ENCODE measurements around the gene GPR35.

Gene GPR35

DNA sequence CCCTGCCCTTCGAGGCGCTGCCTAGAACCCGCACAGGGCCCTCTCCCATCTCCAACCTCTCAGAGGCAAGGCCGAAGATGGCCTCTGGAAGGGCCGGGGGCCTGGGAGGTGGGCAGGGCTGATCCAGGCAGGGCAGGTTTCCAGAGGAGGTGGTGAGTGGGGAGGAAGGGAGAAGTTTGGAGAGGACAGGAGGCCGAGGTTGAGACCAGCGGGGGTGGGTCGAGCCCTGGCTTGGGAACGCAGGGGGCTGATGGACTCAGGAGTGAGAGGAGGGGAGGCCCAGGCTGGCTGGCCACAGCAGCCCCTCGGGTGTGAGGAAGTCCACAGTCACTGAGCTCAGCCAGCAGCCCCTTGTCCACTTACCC lies 28.2 kb upstream of the GPR35 start:
- H3K36me3 ChIP-seq (ENCODE audit: insufficient read depth, low read length), result no peaks in the 10 kb centered on the region
- H3K27ac ChIP-seq (ENCODE audit: low read depth, low read length), result no peak overlapping the region
- no peaks in the 10 kb centered on the region for H3K79me2 ChIP-seq (ENCODE audit: control insufficient read depth, insufficient read depth, low read length, unreplicated experiment)
- H3K4me1 ChIP-seq (ENCODE audit: control insufficient read depth, insufficient read depth, low read length, unreplicated experiment), result no peaks in the 10 kb centered on the region
- H3K4me3 ChIP-seq (ENCODE audit: low read depth, low read length), result no peak overlapping the region
- H2AFZ ChIP-seq (ENCODE audit: low read length, unreplicated experiment), result no peak overlapping the region
- no peaks in the 10 kb centered on the region for H3K27me3 ChIP-seq (ENCODE audit: insufficient read depth, low read length)

DNA sequence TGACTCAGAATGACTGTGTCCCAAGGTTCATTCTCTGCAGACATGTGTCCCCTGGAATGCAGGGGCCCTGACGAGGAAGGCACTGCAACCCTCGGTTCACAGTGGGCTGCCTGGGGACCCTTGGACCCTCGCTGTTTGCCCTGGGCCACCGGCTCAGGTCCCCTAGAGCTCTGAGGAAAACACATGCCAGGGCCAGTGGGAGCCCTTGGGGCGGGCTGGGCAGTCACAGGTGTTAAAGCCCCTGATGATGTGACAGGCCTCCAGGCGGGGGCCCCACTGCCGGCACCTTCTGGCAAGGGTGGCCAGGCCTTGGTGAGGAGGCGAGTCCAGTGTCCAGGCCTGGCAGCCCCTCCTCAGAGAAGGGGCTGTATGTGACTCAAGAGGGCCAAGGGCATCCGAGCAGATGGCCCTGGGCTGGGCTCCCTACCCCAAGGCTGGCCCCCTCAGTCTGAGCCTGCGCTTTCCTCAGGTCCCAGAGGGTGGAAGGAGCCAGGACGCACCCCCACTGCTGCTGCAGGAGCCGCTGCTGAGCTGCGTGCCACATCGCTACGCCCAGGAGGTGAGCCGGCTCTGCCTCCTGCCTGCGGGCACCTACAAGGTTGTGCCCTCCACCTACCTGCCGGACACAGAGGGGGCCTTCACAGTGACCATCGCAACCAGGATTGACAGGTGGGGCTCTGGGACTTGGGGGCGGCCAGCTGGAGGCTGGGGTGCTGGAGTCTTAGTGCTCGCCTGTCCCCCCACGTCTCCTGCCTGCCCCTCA lies 27.7 kb upstream of the GPR35 start:
- H3K27me3 ChIP-seq (ENCODE audit: insufficient read depth, low read length), result no peaks in the 10 kb centered on the region
- H3K4me1 ChIP-seq (ENCODE audit: control insufficient read depth, insufficient read depth, low read length, unreplicated experiment), result no peaks in the 10 kb centered on the region
- H3K27ac ChIP-seq (ENCODE audit: low read depth, low read length), result no peak overlapping the region
- H3K4me3 ChIP-seq (ENCODE audit: low read depth, low read length), result no peak overlapping the region
- H3K36me3 ChIP-seq (ENCODE audit: insufficient read depth, low read length), result no peaks in the 10 kb centered on the region
- H3K79me2 ChIP-seq (ENCODE audit: control insufficient read depth, insufficient read depth, low read length, unreplicated experiment), result no peaks in the 10 kb centered on the region
- no peak overlapping the region for H2AFZ ChIP-seq (ENCODE audit: low read length, unreplicated experiment)

GRCh38 chr2:240598311-240598911 lies 26.9 kb upstream of the GPR35 start:
- no peaks in the 10 kb centered on the region for H3K4me1 ChIP-seq (ENCODE audit: control insufficient read depth, insufficient read depth, low read length, unreplicated experiment)
- H3K4me3 ChIP-seq (ENCODE audit: low read depth, low read length), result no peak overlapping the region
- no peak overlapping the region for H3K27ac ChIP-seq (ENCODE audit: low read depth, low read length)
- H3K36me3 ChIP-seq (ENCODE audit: insufficient read depth, low read length), result no peaks in the 10 kb centered on the region
- no peaks in the 10 kb centered on the region for H3K27me3 ChIP-seq (ENCODE audit: insufficient read depth, low read length)
- no peak overlapping the region for H2AFZ ChIP-seq (ENCODE audit: low read length, unreplicated experiment)
- no peaks in the 10 kb centered on the region for H3K79me2 ChIP-seq (ENCODE audit: control insufficient read depth, insufficient read depth, low read length, unreplicated experiment)

GRCh38 chr2:240599141-240599583 lies 26.1 kb upstream of the GPR35 start:
- Histone ChIP-seq H3K4me1 (ENCODE audit: control insufficient read depth, insufficient read depth, low read length, unreplicated experiment) (no peaks in the 10 kb centered on the region), H2AFZ (ENCODE audit: low read length, unreplicated experiment) (no peak overlapping the region), H3K27me3 (ENCODE audit: insufficient read depth, low read length) (no peaks in the 10 kb centered on the region), H3K36me3 (ENCODE audit: insufficient read depth, low read length) (no peaks in the 10 kb centered on the region), H3K4me3 (ENCODE audit: low read depth, low read length) (no peak overlapping the region), H3K79me2 (ENCODE audit: control insufficient read depth, insufficient read depth, low read length, unreplicated experiment) (no peaks in the 10 kb centered on the region), H3K27ac (ENCODE audit: low read depth, low read length) (no peak overlapping the region)

GRCh38 chr2:240600451-240600961 lies 24.8 kb upstream of the GPR35 start:
- H3K79me2 ChIP-seq (ENCODE audit: control insufficient read depth, insufficient read depth, low read length, unreplicated experiment), result no peaks in the 10 kb centered on the region

GRCh38 chr2:240601061-240601830 lies 24.0 kb upstream of the GPR35 start:
- Histone ChIP-seq H3K4me3 (ENCODE audit: low read depth, low read length) (no peak overlapping the region), H3K27ac (ENCODE audit: low read depth, low read length) (no peak overlapping the region), H3K79me2 (ENCODE audit: control insufficient read depth, insufficient read depth, low read length, unreplicated experiment) (no peaks in the 10 kb centered on the region), H3K27me3 (ENCODE audit: insufficient read depth, low read length) (no peaks in the 10 kb centered on the region), H3K4me1 (ENCODE audit: control insufficient read depth, insufficient read depth, low read length, unreplicated experiment) (no peaks in the 10 kb centered on the region), H2AFZ (ENCODE audit: low read length, unreplicated experiment) (no peak overlapping the region), H3K36me3 (ENCODE audit: insufficient read depth, low read length) (no peaks in the 10 kb centered on the region)

More at GRCh38 chr2:240600451-240600961, 24.8 kb upstream of the GPR35 start:
- Histone ChIP-seq H3K27ac (ENCODE audit: low read depth, low read length) (no peak overlapping the region), H3K4me3 (ENCODE audit: low read depth, low read length) (no peak overlapping the region), H3K4me1 (ENCODE audit: control insufficient read depth, insufficient read depth, low read length, unreplicated experiment) (no peaks in the 10 kb centered on the region), H3K27me3 (ENCODE audit: insufficient read depth, low read length) (no peaks in the 10 kb centered on the region), H2AFZ (ENCODE audit: low read length, unreplicated experiment) (no peak overlapping the region), H3K36me3 (ENCODE audit: insufficient read depth, low read length) (no peaks in the 10 kb centered on the region)

GRCh38 chr2:240601831-240602160 lies 23.5 kb upstream of the GPR35 start:
- Histone ChIP-seq H3K27me3 (ENCODE audit: insufficient read depth, low read length) (no peaks in the 10 kb centered on the region), H3K4me1 (ENCODE audit: control insufficient read depth, insufficient read depth, low read length, unreplicated experiment) (no peaks in the 10 kb centered on the region), H3K4me3 (ENCODE audit: low read depth, low read length) (no peak overlapping the region), H2AFZ (ENCODE audit: low read length, unreplicated experiment) (no peak overlapping the region), H3K79me2 (ENCODE audit: control insufficient read depth, insufficient read depth, low read length, unreplicated experiment) (no peaks in the 10 kb centered on the region), H3K27ac (ENCODE audit: low read depth, low read length) (no peak overlapping the region), H3K36me3 (ENCODE audit: insufficient read depth, low read length) (no peaks in the 10 kb centered on the region)

GRCh38 chr2:240602266-240603050 lies 22.8 kb upstream of the GPR35 start:
- no peak overlapping the region for H3K27ac ChIP-seq (ENCODE audit: low read depth, low read length)
- no peaks in the 10 kb centered on the region for H3K4me1 ChIP-seq (ENCODE audit: control insufficient read depth, insufficient read depth, low read length, unreplicated experiment)
- no peak overlapping the region for H2AFZ ChIP-seq (ENCODE audit: low read length, unreplicated experiment)
- no peak overlapping the region for H3K4me3 ChIP-seq (ENCODE audit: low read depth, low read length)
- H3K36me3 ChIP-seq (ENCODE audit: insufficient read depth, low read length), result no peaks in the 10 kb centered on the region
- H3K27me3 ChIP-seq (ENCODE audit: insufficient read depth, low read length), result no peaks in the 10 kb centered on the region
- H3K79me2 ChIP-seq (ENCODE audit: control insufficient read depth, insufficient read depth, low read length, unreplicated experiment), result no peaks in the 10 kb centered on the region

DNA sequence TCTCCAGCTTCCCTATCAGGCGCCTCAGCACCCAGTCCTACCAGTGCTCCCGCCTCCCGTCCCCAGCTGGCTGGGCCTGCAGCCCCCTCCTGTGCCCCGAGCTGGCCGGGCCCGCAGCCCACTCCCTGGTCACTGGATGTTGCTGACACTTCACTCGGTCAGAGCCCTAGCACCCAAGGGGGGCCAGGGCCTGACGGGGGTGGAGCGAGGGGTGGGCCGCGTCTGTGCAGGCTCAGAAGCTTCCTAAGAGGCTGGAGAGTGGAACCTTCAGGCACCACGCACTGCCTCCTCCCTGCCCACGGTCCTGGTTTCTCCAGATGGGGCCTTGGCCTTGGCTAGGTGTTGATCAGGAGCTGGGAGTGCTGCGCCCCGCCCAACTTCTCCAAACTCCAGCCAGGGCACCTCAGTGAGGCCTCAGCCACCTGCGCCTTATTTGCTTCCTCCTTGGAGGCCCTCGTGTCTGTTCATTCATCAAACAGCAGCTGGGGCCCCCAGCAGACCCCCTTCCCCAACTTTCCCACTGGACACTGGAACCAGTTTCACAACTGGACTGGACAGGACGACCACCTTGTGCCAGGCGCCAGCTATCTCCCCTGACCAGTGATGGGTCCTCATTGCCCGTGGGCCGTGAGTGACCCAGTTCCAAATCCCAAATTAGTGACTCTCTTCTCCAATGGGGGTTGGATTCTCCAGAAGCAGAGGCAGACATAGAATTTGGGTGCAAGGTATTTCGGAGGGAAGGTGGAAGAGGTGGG lies 22.0 kb upstream of the GPR35 start:
- no peak overlapping the region for H2AFZ ChIP-seq (ENCODE audit: low read length, unreplicated experiment)
- no peaks in the 10 kb centered on the region for H3K79me2 ChIP-seq (ENCODE audit: control insufficient read depth, insufficient read depth, low read length, unreplicated experiment)
- H3K4me3 ChIP-seq (ENCODE audit: low read depth, low read length), result no peak overlapping the region
- H3K4me1 ChIP-seq (ENCODE audit: control insufficient read depth, insufficient read depth, low read length, unreplicated experiment), result no peaks in the 10 kb centered on the region
- H3K27me3 ChIP-seq (ENCODE audit: insufficient read depth, low read length), result no peaks in the 10 kb centered on the region
- no peaks in the 10 kb centered on the region for H3K36me3 ChIP-seq (ENCODE audit: insufficient read depth, low read length)
- H3K27ac ChIP-seq (ENCODE audit: low read depth, low read length), result no peak overlapping the region

DNA sequence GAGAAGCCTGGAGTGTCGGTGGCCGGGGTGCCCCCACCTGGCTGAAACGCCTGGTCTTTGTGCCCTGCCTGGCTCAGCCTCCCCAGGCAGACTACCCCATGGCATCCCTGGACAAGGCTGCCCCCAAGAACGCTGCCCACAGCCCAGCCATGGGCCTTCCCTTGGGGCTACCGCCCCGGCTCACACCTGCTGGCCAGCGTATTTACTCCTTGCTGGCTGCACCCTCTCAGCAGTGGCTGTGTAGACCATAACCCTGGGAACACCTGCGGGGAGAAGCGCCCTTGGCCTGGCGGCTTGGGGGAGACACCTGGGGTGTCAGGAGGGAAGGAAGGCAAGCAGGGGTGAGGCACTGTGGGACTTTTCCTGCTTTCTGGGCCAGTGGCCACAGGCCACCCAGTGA lies 21.4 kb upstream of the GPR35 start:
- Histone ChIP-seq H3K4me1 (ENCODE audit: control insufficient read depth, insufficient read depth, low read length, unreplicated experiment) (no peaks in the 10 kb centered on the region), H2AFZ (ENCODE audit: low read length, unreplicated experiment) (no peak overlapping the region), H3K4me3 (ENCODE audit: low read depth, low read length) (no peak overlapping the region), H3K27me3 (ENCODE audit: insufficient read depth, low read length) (no peaks in the 10 kb centered on the region), H3K27ac (ENCODE audit: low read depth, low read length) (no peak overlapping the region), H3K79me2 (ENCODE audit: control insufficient read depth, insufficient read depth, low read length, unreplicated experiment) (no peaks in the 10 kb centered on the region), H3K36me3 (ENCODE audit: insufficient read depth, low read length) (no peaks in the 10 kb centered on the region)
